Prostate gland (tissue), 2 donors: Measurements from ENCODE around the gene GRPEL2.

Experiments used
- CTCF ChIP-seq, 4 experiments: fragments of 200-600 bp in 2 of 4; fragments of 450-650 bp in 2 of 4; sonication (generic) in 2 of 4; IDR thresholded peaks; 1 replicate in 3 of 4; 2 replicates in 1 of 4; pipeline ENCODE4 v1.5.1; 2016 to 2019; ENCODE audit warnings: antibody characterized with exemption in 4 of 4, mild to moderate bottlenecking in 2 of 4, moderate library complexity in 2 of 4
- POLR2A ChIP-seq: fragments of 450-650 bp; IDR thresholded peaks from one replicate; pipeline ENCODE4 v1.6.1; 2016; ENCODE audit warnings: antibody characterized with exemption, mild to moderate bottlenecking

- TF ChIP-seq POLR2A (no peak), CTCF (IDR thresholded peaks at IDR 0.05) (no peak)
Measured at GRCh38 chr5:149355688-149356087, 10.4 kb downstream of the GRPEL2 start.
